Measurements from ENCODE around the gene PIKFYVE.
"Not testable (repeated sequence)": the region's sequence is repeated elsewhere in the genome, so short reads cannot be mapped to it uniquely, and the experiment has no call there.

Gene PIKFYVE

GRCh38 chr2:208265371-208265800 is 669 bp upstream of the PIKFYVE start:
- Histone ChIP-seq H3K79me2 (ENCODE audit: control insufficient read depth, insufficient read depth, low read length, poor library complexity) (peaks cover 12% of the 10 kb centered on the region), H2BK5ac (ENCODE audit: low read depth, low read length, poor library complexity) (no peak overlapping the region), H2BK120ac (ENCODE audit: insufficient read depth, low read length, poor library complexity) (no peak overlapping the region), H4K12ac (ENCODE audit: low read depth, low read length) (peak overlapping the region; percentile 60), H2BK12ac (ENCODE audit: low read length) (no peak overlapping the region), H4K8ac (ENCODE audit: low read depth, low read length) (peak overlapping the region; percentile 86), H3K14ac (ENCODE audit: low read length) (peak overlapping the region; percentile 6), H3K27me3 (ENCODE audit: insufficient read depth, low read length) (no peaks in the 10 kb centered on the region), H3K27ac (ENCODE audit: low read depth, low read length) (peak overlapping the region; percentile 66), H3K4me3 (ENCODE audit: low read depth, low read length) (no peak overlapping the region), H3K23ac (ENCODE audit: low read length) (no peak overlapping the region), H3K9me3 (ENCODE audit: insufficient read depth, low read depth, low read length) (no peaks in the 10 kb centered on the region), H2AK5ac (ENCODE audit: low read length) (no peak overlapping the region), H2AFZ (ENCODE audit: insufficient read depth, low read length, poor library complexity) (peak overlapping the region; percentile 55), H3K9ac (ENCODE audit: low read length) (no peak overlapping the region), H3K36me3 (ENCODE audit: control insufficient read depth in 1 of 2, insufficient read depth in 2 of 2, low read length in 2 of 2) (peaks cover 0 to 2% of the 10 kb centered on the region in 2 experiments), H3K4me1 (ENCODE audit: control insufficient read depth in 1 of 2, insufficient read depth in 2 of 2, low read length in 2 of 2) (peaks cover 4 to 8% of the 10 kb centered on the region in 2 experiments), H4K91ac (ENCODE audit: low read depth, low read length) (no peak overlapping the region), H3K18ac (ENCODE audit: low read length) (no peak overlapping the region), H3K4me2 (ENCODE audit: low read length) (peak overlapping the region; percentile 64), H3K79me1 (ENCODE audit: low read length) (peaks cover 7% of the 10 kb centered on the region), H3K4ac (ENCODE audit: low read depth, low read length) (no peak overlapping the region)
- WGBS (ENCODE audit: extremely low coverage, insufficient coverage, insufficient read length) = no CpG with 5 or more reads among the region's 9 CpGs
- no peak for DNase-seq

- Histone ChIP-seq H3K14ac (ENCODE audit: low read length) (peak overlapping the region; percentile 71), H2BK120ac (ENCODE audit: insufficient read depth, low read length, poor library complexity) (peak overlapping the region; percentile 36), H3K36me3 (ENCODE audit: control insufficient read depth in 1 of 2, insufficient read depth in 2 of 2, low read length in 2 of 2) (peaks cover 0 to 2% of the 10 kb centered on the region in 2 experiments), H2BK5ac (ENCODE audit: low read depth, low read length, poor library complexity) (peak overlapping the region; percentile 78), H3K79me2 (ENCODE audit: control insufficient read depth, insufficient read depth, low read length, poor library complexity) (peaks cover 12% of the 10 kb centered on the region), H3K4me2 (ENCODE audit: low read length) (peak overlapping the region; percentile 74), H2BK12ac (ENCODE audit: low read length) (no peak overlapping the region), H3K18ac (ENCODE audit: low read length) (peak overlapping the region; percentile 69), H3K27me3 (ENCODE audit: insufficient read depth, low read length) (no peaks in the 10 kb centered on the region), H3K4ac (ENCODE audit: low read depth, low read length) (peak overlapping the region; percentile 35), H3K23ac (ENCODE audit: low read length) (no peak overlapping the region), H3K9me3 (ENCODE audit: insufficient read depth, low read depth, low read length) (no peaks in the 10 kb centered on the region), H3K27ac (ENCODE audit: low read depth, low read length) (peak overlapping the region; percentile 96), H3K4me1 (ENCODE audit: control insufficient read depth in 1 of 2, insufficient read depth in 2 of 2, low read length in 2 of 2) (peaks cover 4 to 8% of the 10 kb centered on the region in 2 experiments), H2AFZ (ENCODE audit: insufficient read depth, low read length, poor library complexity) (peak overlapping the region; percentile 82), H2AK5ac (ENCODE audit: low read length) (peak overlapping the region; percentile 19), H3K4me3 (ENCODE audit: low read depth, low read length) (peak overlapping the region; percentile 95), H4K12ac (ENCODE audit: low read depth, low read length) (peak overlapping the region; percentile 76), H3K9ac (ENCODE audit: low read length) (peak overlapping the region; percentile 98), H4K91ac (ENCODE audit: low read depth, low read length) (peak overlapping the region; percentile 81), H4K8ac (ENCODE audit: low read depth, low read length) (peak overlapping the region; percentile 72), H3K79me1 (ENCODE audit: low read length) (peaks cover 7% of the 10 kb centered on the region)
- WGBS (ENCODE audit: extremely low coverage, insufficient coverage, insufficient read length) = no CpG with 5 or more reads among the region's 11 CpGs
- peak in 1 of 2 donors; percentile 38 for DNase-seq
Observed at GRCh38 chr2:208266553-208266893, 468 bp downstream of the PIKFYVE start.

GRCh38 chr2:208266936-208267335 is 881 bp downstream of the PIKFYVE start:
- H4K8ac ChIP-seq (ENCODE audit: low read depth, low read length) = no peak overlapping the region
- H3K79me2 ChIP-seq (ENCODE audit: control insufficient read depth, insufficient read depth, low read length, poor library complexity) = peaks cover 12% of the 10 kb centered on the region
- no peaks in the 10 kb centered on the region for H3K27me3 ChIP-seq (ENCODE audit: insufficient read depth, low read length)
- no peak overlapping the region for H3K18ac ChIP-seq (ENCODE audit: low read length)
- no CpG with 5 or more reads among the region's 3 CpGs for WGBS (ENCODE audit: extremely low coverage, insufficient coverage, insufficient read length)
- H3K14ac ChIP-seq (ENCODE audit: low read length) = no peak overlapping the region
- no peak overlapping the region for H4K91ac ChIP-seq (ENCODE audit: low read depth, low read length)
- H3K4me1 ChIP-seq (ENCODE audit: control insufficient read depth in 1 of 2, insufficient read depth in 2 of 2, low read length in 2 of 2) = peaks cover 4 to 8% of the 10 kb centered on the region in 2 experiments
- no peak overlapping the region for H3K23ac ChIP-seq (ENCODE audit: low read length)
- H3K4me2 ChIP-seq (ENCODE audit: low read length) = peak overlapping the region; percentile 74
- no peak overlapping the region for H3K9ac ChIP-seq (ENCODE audit: low read length)
- H2BK120ac ChIP-seq (ENCODE audit: insufficient read depth, low read length, poor library complexity) = no peak overlapping the region
- H2BK5ac ChIP-seq (ENCODE audit: low read depth, low read length, poor library complexity) = no peak overlapping the region
- H4K12ac ChIP-seq (ENCODE audit: low read depth, low read length) = no peak overlapping the region
- H2AFZ ChIP-seq (ENCODE audit: insufficient read depth, low read length, poor library complexity) = no peak overlapping the region
- no peak overlapping the region for H2AK5ac ChIP-seq (ENCODE audit: low read length)
- H3K36me3 ChIP-seq (ENCODE audit: control insufficient read depth in 1 of 2, insufficient read depth in 2 of 2, low read length in 2 of 2) = peaks cover 2 to 4% of the 10 kb centered on the region in 2 experiments
- H2BK12ac ChIP-seq (ENCODE audit: low read length) = no peak overlapping the region
- DNase-seq = no peak
- H3K4me3 ChIP-seq (ENCODE audit: low read depth, low read length) = peak overlapping the region; percentile 95
- H3K27ac ChIP-seq (ENCODE audit: low read depth, low read length) = peak overlapping the region; percentile 96
- peaks cover 7% of the 10 kb centered on the region for H3K79me1 ChIP-seq (ENCODE audit: low read length)
- no peaks in the 10 kb centered on the region for H3K9me3 ChIP-seq (ENCODE audit: insufficient read depth, low read depth, low read length)
- H3K4ac ChIP-seq (ENCODE audit: low read depth, low read length) = no peak overlapping the region

GRCh38 chr2:208267526-208267925 is 1.5 kb downstream of the PIKFYVE start:
- WGBS (ENCODE audit: extremely low coverage, insufficient coverage, insufficient read length) = no CpG with 5 or more reads among the region's 22 CpGs
- H3K4me2 ChIP-seq (ENCODE audit: low read length) = peak overlapping the region; percentile 31
- H3K4me1 ChIP-seq (ENCODE audit: control insufficient read depth in 1 of 2, insufficient read depth in 2 of 2, low read length in 2 of 2); H3K9me3 ChIP-seq (ENCODE audit: insufficient read depth, low read depth, low read length); H3K9ac ChIP-seq (ENCODE audit: low read length); H3K14ac ChIP-seq (ENCODE audit: low read length); H3K23ac ChIP-seq (ENCODE audit: low read length); H3K4me3 ChIP-seq (ENCODE audit: low read depth, low read length); H2BK5ac ChIP-seq (ENCODE audit: low read depth, low read length, poor library complexity); H2AK5ac ChIP-seq (ENCODE audit: low read length); DNase-seq; H2BK120ac ChIP-seq (ENCODE audit: insufficient read depth, low read length, poor library complexity); H3K36me3 ChIP-seq (ENCODE audit: control insufficient read depth in 1 of 2, insufficient read depth in 2 of 2, low read length in 2 of 2); H2BK12ac ChIP-seq (ENCODE audit: low read length); H3K18ac ChIP-seq (ENCODE audit: low read length); H4K91ac ChIP-seq (ENCODE audit: low read depth, low read length); H3K27me3 ChIP-seq (ENCODE audit: insufficient read depth, low read length); H3K79me1 ChIP-seq (ENCODE audit: low read length); H3K27ac ChIP-seq (ENCODE audit: low read depth, low read length); H4K12ac ChIP-seq (ENCODE audit: low read depth, low read length): not testable (repeated sequence)
- H4K8ac ChIP-seq (ENCODE audit: low read depth, low read length) = peak overlapping the region; percentile 11
- peaks cover 12% of the 10 kb centered on the region for H3K79me2 ChIP-seq (ENCODE audit: control insufficient read depth, insufficient read depth, low read length, poor library complexity)
- peak overlapping the region; percentile 95 for H3K4ac ChIP-seq (ENCODE audit: low read depth, low read length)
- peak overlapping the region; percentile 45 for H2AFZ ChIP-seq (ENCODE audit: insufficient read depth, low read length, poor library complexity)
